OCI-LY1 (cell line): ENCODE data around the gene PDE4D.

Experiments
- EZH2 ChIP-seq: fragments of 200-600 bp; sonication (generic), shearing (Covaris generic); IDR thresholded peaks from 2 replicates; pipeline ENCODE4 v1.8.0; 2017; ENCODE audit warnings: borderline replicate concordance, mixed run types, mild to moderate bottlenecking, antibody characterized with exemption, low read length, moderate library complexity, mixed read lengths
- TF ChIP-seq, protein P1 (sequence below): fragments of 200-600 bp; sonication (generic), shearing (Covaris generic); IDR thresholded peaks from 2 replicates; pipeline ENCODE4 v1.5.1; 2017; ENCODE audit warnings: mild to moderate bottlenecking, antibody characterized with exemption, low read length, moderate library complexity, mixed read lengths

DNA sequence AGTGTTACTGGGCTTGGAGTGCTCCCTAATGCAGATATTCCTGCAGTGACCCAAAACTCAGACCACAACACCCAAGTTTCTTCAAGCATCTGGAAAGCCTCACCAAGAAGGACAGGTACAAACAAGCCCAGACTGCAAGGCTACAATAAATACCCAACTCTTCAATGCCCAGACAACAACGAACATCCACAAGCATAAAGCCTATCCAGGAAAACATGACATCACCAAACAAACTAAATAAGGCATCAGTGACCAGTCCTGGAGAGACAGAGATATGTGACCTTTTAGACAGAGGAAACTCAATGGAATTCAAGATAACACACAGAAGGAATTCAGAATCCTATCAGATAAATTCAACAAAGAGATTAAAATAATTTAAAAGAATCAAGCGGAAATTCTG is 605.6 kb downstream of the PDE4D start:
- TF ChIP-seq, protein P1, sequence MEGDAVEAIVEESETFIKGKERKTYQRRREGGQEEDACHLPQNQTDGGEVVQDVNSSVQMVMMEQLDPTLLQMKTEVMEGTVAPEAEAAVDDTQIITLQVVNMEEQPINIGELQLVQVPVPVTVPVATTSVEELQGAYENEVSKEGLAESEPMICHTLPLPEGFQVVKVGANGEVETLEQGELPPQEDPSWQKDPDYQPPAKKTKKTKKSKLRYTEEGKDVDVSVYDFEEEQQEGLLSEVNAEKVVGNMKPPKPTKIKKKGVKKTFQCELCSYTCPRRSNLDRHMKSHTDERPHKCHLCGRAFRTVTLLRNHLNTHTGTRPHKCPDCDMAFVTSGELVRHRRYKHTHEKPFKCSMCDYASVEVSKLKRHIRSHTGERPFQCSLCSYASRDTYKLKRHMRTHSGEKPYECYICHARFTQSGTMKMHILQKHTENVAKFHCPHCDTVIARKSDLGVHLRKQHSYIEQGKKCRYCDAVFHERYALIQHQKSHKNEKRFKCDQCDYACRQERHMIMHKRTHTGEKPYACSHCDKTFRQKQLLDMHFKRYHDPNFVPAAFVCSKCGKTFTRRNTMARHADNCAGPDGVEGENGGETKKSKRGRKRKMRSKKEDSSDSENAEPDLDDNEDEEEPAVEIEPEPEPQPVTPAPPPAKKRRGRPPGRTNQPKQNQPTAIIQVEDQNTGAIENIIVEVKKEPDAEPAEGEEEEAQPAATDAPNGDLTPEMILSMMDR: no peak
- no peak for TF ChIP-seq EZH2
